PC-9 (cell line): ENCODE measurements around the gene CFAP92. TPM values are rescaled to one million over a fixed set of nuclear protein-coding genes. Genes with fewer than 3 reads are reported as not detected.

ENCODE experiments used
- BruUV-seq: library from RNA; stranded (reverse); fragments of 400-500 nt; replicated peaks from 2 replicates; lab custom pipeline; 2021; lab: Mats Ljungman, UMichigan
- CTCF ChIA-PET: fragments of 300-600 bp; sonication (Branson Sonifier 250); formaldehyde crosslinking; loops from one replicate; lab custom pipeline; 2022; ENCODE audit warnings: antibody characterized with exemption; lab: Charles Lee
- POLR2A ChIA-PET: fragments of 300-600 bp; sonication (Branson Sonifier 250); formaldehyde crosslinking; loops from one replicate; lab custom pipeline; 2022; ENCODE audit warnings: antibody characterized with exemption; ENCODE audit not compliant: unreplicated experiment; lab: Charles Lee
- DNase-seq, 2 experiments: peaks; one replicate each; pipeline versions ENCODE4 v3.0.0 to v3.0.0-alpha.2; 2015 to 2022; ENCODE audit warnings: mixed read lengths in 1 of 2
- H2AFZ ChIP-seq: fragments of 200-600 bp; sonication (generic); 2 replicates; pipeline ENCODE4 v1.8.1; 2017; ENCODE audit warnings: antibody characterized with exemption
- H3F3A ChIP-seq: fragments of 200-600 bp; sonication (generic); 2 replicates; pipeline ENCODE4 v1.8.1; 2017; ENCODE audit warnings: antibody characterized with exemption, mild to moderate bottlenecking, low read depth; ENCODE audit not compliant: insufficient read depth
- H3K27ac ChIP-seq: fragments of 200-600 bp; sonication (generic); 2 replicates; pipeline ENCODE4 v1.6.1; 2016; ENCODE audit warnings: mixed run types
- H3K27me3 ChIP-seq: fragments of 200-600 bp; sonication (generic); 2 replicates; pipeline ENCODE4 v1.6.1; 2016; ENCODE audit warnings: low read depth, mixed run types; ENCODE audit not compliant: insufficient read depth
- H3K36me3 ChIP-seq: fragments of 200-600 bp; sonication (generic); 2 replicates; pipeline ENCODE4 v1.6.1; 2016; ENCODE audit warnings: low read depth, mixed run types
- H3K4me1 ChIP-seq: fragments of 200-600 bp; sonication (generic); replicated peaks from 2 replicates; pipeline ENCODE4 v1.6.1; 2016; ENCODE audit warnings: mixed run types; ENCODE audit not compliant: insufficient read depth
- H3K4me2 ChIP-seq: fragments of 200-600 bp; sonication (generic); 2 replicates; pipeline ENCODE4 v1.6.1; 2017; ENCODE audit warnings: mixed run types
- H3K4me3 ChIP-seq: fragments of 200-600 bp; sonication (generic); 2 replicates; pipeline ENCODE4 v1.6.1; 2016; ENCODE audit warnings: mixed run types
- H3K79me2 ChIP-seq: fragments of 200-600 bp; sonication (generic); 2 replicates; pipeline ENCODE4 v1.6.1; 2017; ENCODE audit warnings: low read depth, mixed run types
- H3K9me2 ChIP-seq: fragments of 200-600 bp; sonication (generic); 2 replicates; pipeline ENCODE4 v1.8.1; 2017; ENCODE audit warnings: mild to moderate bottlenecking; ENCODE audit not compliant: insufficient read depth
- H3K9me3 ChIP-seq: fragments of 200-600 bp; sonication (generic); 2 replicates; pipeline ENCODE4 v1.8.1; 2016; ENCODE audit warnings: low read depth; ENCODE audit not compliant: insufficient read depth
- H4K20me1 ChIP-seq: fragments of 200-600 bp; sonication (generic); 2 replicates; pipeline ENCODE4 v1.8.1; 2017; ENCODE audit not compliant: insufficient read depth
- EZH2 ChIP-seq: fragments of 200-600 bp; sonication (generic); IDR thresholded peaks from 2 replicates; pipeline ENCODE4 v1.8.0; 2017; ENCODE audit warnings: antibody characterized with exemption, low read depth
- intact Hi-C: fragments of 100-400 bp; cut with micrococcal nuclease; formaldehyde crosslinking; loops from one replicate; pipeline ENCODE4 v1.10.0; 2022; ENCODE audit not compliant: unreplicated experiment
- total RNA-seq: library from RNA; stranded (reverse); gene quantifications from 2 replicates; pipeline ENCODE4 v1.2.3, GENCODE V29; 2021
- TF ChIP-seq, protein P1 (sequence below): fragments of 200-600 bp; sonication (generic); conservative IDR thresholded peaks from 2 replicates; pipeline ENCODE4 v1.6.1; 2017; ENCODE audit warnings: mixed run types, antibody characterized with exemption, mild to moderate bottlenecking, moderate library complexity

CFAP92 gene
- total RNA-seq, 1 experiment from 2014 or later: 4.3 TPM

GRCh38 chr3:128933213-128933921 is 60.5 kb downstream of the CFAP92 start:
- DNase-seq: no peak
- H3F3A ChIP-seq: no peaks in the 10 kb centered on the region
- no peaks in the 10 kb centered on the region for H3K79me2 ChIP-seq
- H3K36me3 ChIP-seq: no peaks in the 10 kb centered on the region
- H3K9me3 ChIP-seq: no peaks in the 10 kb centered on the region
- no peak for TF ChIP-seq EZH2
- TF ChIP-seq, protein P1, sequence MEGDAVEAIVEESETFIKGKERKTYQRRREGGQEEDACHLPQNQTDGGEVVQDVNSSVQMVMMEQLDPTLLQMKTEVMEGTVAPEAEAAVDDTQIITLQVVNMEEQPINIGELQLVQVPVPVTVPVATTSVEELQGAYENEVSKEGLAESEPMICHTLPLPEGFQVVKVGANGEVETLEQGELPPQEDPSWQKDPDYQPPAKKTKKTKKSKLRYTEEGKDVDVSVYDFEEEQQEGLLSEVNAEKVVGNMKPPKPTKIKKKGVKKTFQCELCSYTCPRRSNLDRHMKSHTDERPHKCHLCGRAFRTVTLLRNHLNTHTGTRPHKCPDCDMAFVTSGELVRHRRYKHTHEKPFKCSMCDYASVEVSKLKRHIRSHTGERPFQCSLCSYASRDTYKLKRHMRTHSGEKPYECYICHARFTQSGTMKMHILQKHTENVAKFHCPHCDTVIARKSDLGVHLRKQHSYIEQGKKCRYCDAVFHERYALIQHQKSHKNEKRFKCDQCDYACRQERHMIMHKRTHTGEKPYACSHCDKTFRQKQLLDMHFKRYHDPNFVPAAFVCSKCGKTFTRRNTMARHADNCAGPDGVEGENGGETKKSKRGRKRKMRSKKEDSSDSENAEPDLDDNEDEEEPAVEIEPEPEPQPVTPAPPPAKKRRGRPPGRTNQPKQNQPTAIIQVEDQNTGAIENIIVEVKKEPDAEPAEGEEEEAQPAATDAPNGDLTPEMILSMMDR: no peak
- H3K4me1 ChIP-seq: no peaks in the 10 kb centered on the region
- CTCF ChIA-PET: no interaction called here
- H3K27me3 ChIP-seq: no peaks in the 10 kb centered on the region
- no peak overlapping the region for H2AFZ ChIP-seq
- no peak overlapping the region for H3K4me3 ChIP-seq
- H4K20me1 ChIP-seq: no peaks in the 10 kb centered on the region
- no peak overlapping the region for H3K4me2 ChIP-seq
- POLR2A ChIA-PET: no interaction called here
- H3K27ac ChIP-seq: no peak overlapping the region
- intact Hi-C loops: no loop called here
- no peaks in the 10 kb centered on the region for H3K9me2 ChIP-seq
- BruUV-seq: no TSS peak

DNA sequence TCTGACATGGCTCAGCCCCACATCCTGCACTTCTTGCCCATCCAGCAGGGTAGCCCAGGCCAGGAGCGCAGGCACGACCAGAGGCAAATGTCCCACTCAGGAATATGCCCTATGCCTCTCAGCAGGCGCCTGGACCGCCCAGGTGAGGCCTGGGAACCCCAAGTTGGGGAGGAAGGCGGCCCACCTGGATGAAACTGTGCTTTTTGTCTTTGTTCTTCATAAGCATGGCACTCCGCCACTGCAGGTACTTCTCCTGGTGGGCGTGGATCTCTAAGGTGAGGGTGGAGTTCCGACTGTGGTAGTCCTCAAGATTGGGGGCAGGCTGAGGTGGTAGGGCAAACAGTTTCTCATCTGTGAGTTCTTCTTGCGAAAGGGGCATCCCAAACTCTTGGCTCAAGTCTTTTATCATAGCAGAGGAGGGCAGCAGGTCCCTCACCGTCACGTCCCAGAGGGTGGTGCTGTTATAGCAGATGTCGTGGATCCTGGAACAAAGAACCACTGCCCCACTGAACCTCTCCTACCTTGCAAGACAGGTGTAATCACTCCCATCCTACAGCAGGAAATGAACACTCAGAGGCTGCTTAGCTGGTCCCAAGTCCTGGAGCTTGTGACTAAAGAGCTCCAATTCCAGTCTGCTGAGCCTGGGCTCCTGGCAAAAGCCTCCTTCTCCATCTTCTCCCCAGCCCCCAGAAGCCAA is 61.2 kb downstream of the CFAP92 start:
- no peaks in the 10 kb centered on the region for H3K27me3 ChIP-seq
- H2AFZ ChIP-seq: no peak overlapping the region
- no peak for DNase-seq
- H3K4me2 ChIP-seq: no peak overlapping the region
- H3K9me3 ChIP-seq: no peaks in the 10 kb centered on the region
- POLR2A ChIA-PET: no interaction called here
- H3K4me3 ChIP-seq: no peak overlapping the region
- no peaks in the 10 kb centered on the region for H3K4me1 ChIP-seq
- no peaks in the 10 kb centered on the region for H4K20me1 ChIP-seq
- CTCF ChIA-PET: no interaction called here
- H3K79me2 ChIP-seq: no peaks in the 10 kb centered on the region
- TF ChIP-seq, protein P1: no peak
- TF ChIP-seq EZH2: no peak
- H3K36me3 ChIP-seq: no peaks in the 10 kb centered on the region
- H3K27ac ChIP-seq: no peak overlapping the region
- H3F3A ChIP-seq: no peaks in the 10 kb centered on the region
- intact Hi-C loops: no loop called here
- no peaks in the 10 kb centered on the region for H3K9me2 ChIP-seq
- BruUV-seq: no TSS peak

GRCh38 chr3:128931046-128931445 is 62.8 kb downstream of the CFAP92 start:
- Histone ChIP-seq H3K27me3 (no peaks in the 10 kb centered on the region), H3F3A (no peaks in the 10 kb centered on the region), H3K4me3 (no peak overlapping the region), H3K4me1 (no peaks in the 10 kb centered on the region), H3K27ac (no peak overlapping the region), H2AFZ (no peak overlapping the region), H3K79me2 (no peaks in the 10 kb centered on the region), H3K9me2 (no peaks in the 10 kb centered on the region), H3K9me3 (peaks cover 7% of the 10 kb centered on the region; the same call in 1 of the 2 replicates), H3K36me3 (no peaks in the 10 kb centered on the region), H3K4me2 (no peak overlapping the region), H4K20me1 (no peaks in the 10 kb centered on the region)
- intact Hi-C loops: no loop called here
- CTCF ChIA-PET: interaction anchor here (0.6 kb wide), 1 partner anchor 37 kb away, joined by 9 read pairs; no protein-coding TSS in a partner anchor
- POLR2A ChIA-PET: no interaction called here
- no TSS peak for BruUV-seq
- DNase-seq: no peak
- TF ChIP-seq, protein P1: no peak
- no peak for TF ChIP-seq EZH2
